B cell (primary cell): ENCODE results near the gene HSH2D. TPM values are rescaled to one million over a fixed set of nuclear protein-coding genes. Genes with fewer than 3 reads are reported as not detected.

Source experiments
- ATAC-seq: fragments of 200-7000 bp; cut with Tn5 transposase; one replicate; pipeline ENCODE4 v1.10.0; 2021; ENCODE audit warnings: low read depth, mild to moderate bottlenecking, moderate number of reproducible peaks, moderate library complexity
- CTCF ChIA-PET: fragments of 350-600 bp; sonication (Branson Sonifier 250); formaldehyde crosslinking; loops from one replicate; lab custom pipeline; 2021; ENCODE audit warnings: antibody characterized with exemption, inconsistent platforms; lab: Charles Lee
- POLR2A ChIA-PET: fragments of 350-600 bp; sonication (Branson Sonifier 250); formaldehyde crosslinking; loops from one replicate; lab custom pipeline; 2021; ENCODE audit warnings: antibody characterized with exemption; lab: Charles Lee
- DNase-seq: peaks from one replicate; pipeline ENCODE4 v3.0.0; 2013
- H2AFZ ChIP-seq: 2 replicates; pipeline ENCODE4 v1.6.1; 2012; ENCODE audit warnings: mild to moderate bottlenecking, low read depth, low read length; ENCODE audit not compliant: insufficient read depth, poor library complexity, severe bottlenecking
- H3K27ac ChIP-seq, 2 donors: 1 replicate in 1 of 2; 2 replicates in 1 of 2; pipeline ENCODE4 v1.5.1; 2012 to 2013; ENCODE audit warnings: low read length in 2 of 2, mild to moderate bottlenecking in 2 of 2, moderate library complexity in 1 of 2
- H3K27me3 ChIP-seq, 4 experiments: fragments of 200-600 bp in 1 of 4; sonication (generic) in 1 of 4; replicated peaks in 1 of 4; 1 replicate in 2 of 4; 2 replicates in 2 of 4; pipeline versions ENCODE4 v1.6.1 to v1.7.0; 2013 to 2016; ENCODE audit warnings: low read length in 3 of 4, mild to moderate bottlenecking in 2 of 4, mixed read lengths in 1 of 4, moderate library complexity in 1 of 4; ENCODE audit not compliant: insufficient read depth in 4 of 4, control insufficient read depth in 3 of 4; ENCODE audit errors: control extremely low read depth in 1 of 4
- H3K36me3 ChIP-seq, 2 experiments: replicated peaks in 1 of 2; 1 replicate in 1 of 2; 2 replicates in 1 of 2; pipeline versions ENCODE4 v1.6.1 to v1.7.1; 2013; ENCODE audit warnings: low read length in 1 of 2; ENCODE audit not compliant: insufficient read depth in 2 of 2, control insufficient read depth in 1 of 2; ENCODE audit errors: control extremely low read depth in 1 of 2, extremely low read depth in 1 of 2
- H3K4me1 ChIP-seq, 2 donors: fragments of 200-600 bp in 1 of 2; sonication (generic) in 1 of 2; 1 replicate in 1 of 2; 2 replicates in 1 of 2; pipeline versions ENCODE4 v1.5.1 to v1.6.1; 2013 to 2017; ENCODE audit warnings: low read length in 2 of 2; ENCODE audit not compliant: control insufficient read depth in 2 of 2, insufficient read depth in 2 of 2
- H3K4me2 ChIP-seq: replicated peaks from 2 replicates; pipeline ENCODE3; 2012; ENCODE audit warnings: mild to moderate bottlenecking, low read depth, low read length; ENCODE audit not compliant: poor library complexity, severe bottlenecking
- H3K4me3 ChIP-seq, 5 experiments: fragments of 200-600 bp in 1 of 5; sonication (generic) in 1 of 5; 1 replicate in 3 of 5; 2 replicates in 2 of 5; pipeline versions ENCODE4 v1.5.1 to v1.7.0; 2011 to 2016; ENCODE audit warnings: low read length in 4 of 5, mild to moderate bottlenecking in 4 of 5, low read depth in 2 of 5, control low read depth in 1 of 5, moderate library complexity in 1 of 5; ENCODE audit not compliant: insufficient read depth in 1 of 5; ENCODE audit errors: control extremely low read depth in 1 of 5, extremely low read depth in 1 of 5
- H3K79me2 ChIP-seq: fragments of 200-600 bp; sonication (generic); one replicate; pipeline ENCODE4 v1.6.0; 2016; ENCODE audit warnings: low read length; ENCODE audit not compliant: control insufficient read depth, insufficient read depth
- H3K9ac ChIP-seq: fragments of 200-600 bp; sonication (generic); 2 replicates; pipeline ENCODE4 v1.6.1; 2017; ENCODE audit warnings: mild to moderate bottlenecking, low read length, moderate library complexity
- H3K9me3 ChIP-seq, 3 donors: one replicate each; pipeline versions ENCODE4 v1.6.1 to v1.7.1; 2013; ENCODE audit warnings: low read length in 2 of 3; ENCODE audit not compliant: control insufficient read depth in 2 of 3, insufficient read depth in 1 of 3; ENCODE audit errors: control extremely low read depth in 1 of 3
- H4K20me1 ChIP-seq: 2 replicates; pipeline ENCODE4 v1.6.0; 2012; ENCODE audit warnings: mild to moderate bottlenecking, low read length; ENCODE audit not compliant: insufficient read depth, control insufficient read depth, poor library complexity, severe bottlenecking
- H3K27ac Mint-ChIP-seq: one replicate; pipeline ENCODE4 v1.8.0; 2021; ENCODE audit warnings: mixed read lengths
- H3K27me3 Mint-ChIP-seq: one replicate; pipeline ENCODE4 v1.8.0; 2021; ENCODE audit warnings: mixed read lengths
- H3K4me1 Mint-ChIP-seq: one replicate; pipeline ENCODE4 v1.8.0; 2021; ENCODE audit warnings: mixed read lengths
- H3K4me3 Mint-ChIP-seq: one replicate; pipeline ENCODE4 v1.8.0; 2021; ENCODE audit warnings: mixed read lengths
- H3K9me3 Mint-ChIP-seq: one replicate; pipeline ENCODE4 v1.8.0; 2022; ENCODE audit warnings: mixed read lengths; ENCODE audit not compliant: insufficient read depth
- CTCF ChIP-seq: fragments of 200-600 bp; IDR thresholded peaks from one replicate; pipeline ENCODE4 v1.8.0; 2022; ENCODE audit warnings: antibody characterized with exemption, mild to moderate bottlenecking
- EZH2 ChIP-seq: IDR thresholded peaks from 2 replicates; pipeline ENCODE4 v1.6.1; 2012; ENCODE audit warnings: borderline replicate concordance, low read depth, mild to moderate bottlenecking, moderate library complexity, low read length; ENCODE audit not compliant: insufficient read depth, poor library complexity, severe bottlenecking
- WGBS: methylation state at CpG from one replicate; pipeline ENCODE4 v1.1.5; 2013; ENCODE audit warnings: missing lambda C conversion rate; ENCODE audit not compliant: insufficient coverage; 5-methylcytosine and 5-hydroxymethylcytosine counted together
- intact Hi-C: fragments of 100-400 bp; cut with micrococcal nuclease; formaldehyde crosslinking; loops from one replicate; pipeline ENCODE4 v1.10.0; 2022
- polyA plus RNA-seq: library from polyadenylated mRNA; depleted of rRNA; stranded (reverse); fragments of >200 nt; gene quantifications from 2 replicates; pipeline ENCODE4 v1.2.3, GENCODE V29; 2012
- total RNA-seq, 2 donors: library from RNA; stranded (reverse); fragments of 120-200 nt in 1 of 2; gene quantifications; 1 replicate in 1 of 2; 2 replicates in 1 of 2; pipeline versions ENCODE4 v1.2.3 to v1.2.4, GENCODE V29; 2013 to 2022

HSH2D gene
- total and polyA plus RNA-seq, 2 donors (not counting 1 experiment from before 2014, with no cell fraction given), result 259 to 299 TPM

- no peaks in the 10 kb centered on the region for H3K27me3 Mint-ChIP-seq
- ATAC-seq, result no peak
- TF ChIP-seq EZH2 (no peak), CTCF (no peak)
Measured at GRCh38 chr19:16160943-16161560, 17.6 kb downstream of the HSH2D start.

GRCh38 chr19:16161840-16162239 is 18.4 kb downstream of the HSH2D start:
- peaks cover 4% of the 10 kb centered on the region for H4K20me1 ChIP-seq
- H3K9me3 ChIP-seq, result no peaks in the 10 kb centered on the region
- H3K4me1 ChIP-seq, result no peaks in the 10 kb centered on the region
- Mint-ChIP-seq H3K27ac (no peak overlapping the region), H3K9me3 (no peaks in the 10 kb centered on the region), H3K27me3 (no peaks in the 10 kb centered on the region), H3K4me1 (peaks cover 6% of the 10 kb centered on the region), H3K4me3 (no peak overlapping the region)
- peaks cover 0 to 13% of the 10 kb centered on the region in 2 experiments for H3K36me3 ChIP-seq
- intact Hi-C loops, result no loop called here
- no peak overlapping the region for H3K4me3 ChIP-seq
- no peak overlapping the region for H2AFZ ChIP-seq
- no peak for ATAC-seq
- no peak overlapping the region for H3K27ac ChIP-seq
- no peak overlapping the region for H3K4me2 ChIP-seq
- no CpG with 5 or more reads among the region's 3 CpGs for WGBS
- H3K79me2 ChIP-seq, result no peaks in the 10 kb centered on the region
- ChIA-PET CTCF (interaction anchor here (0.9 to 1.1 kb wide), 4 partner anchors 12 to 51 kb away, joined by 3 to 4 read pairs (median 4); no protein-coding TSS in a partner anchor), POLR2A (interaction anchor here (0.6 to 1.3 kb wide), 3 partner anchors 10 to 18 kb away, joined by 3 to 7 read pairs (median 3); partner anchors contain the start of gene HSH2D)
- no peaks in the 10 kb centered on the region for H3K27me3 ChIP-seq
- no peak for DNase-seq
- no peak overlapping the region for H3K9ac ChIP-seq
- TF ChIP-seq EZH2, result no peak
- no peak for TF ChIP-seq CTCF

More at GRCh38 chr19:16160943-16161560, 17.6 kb downstream of the HSH2D start:
- Histone ChIP-seq H3K79me2 (no peaks in the 10 kb centered on the region), H3K4me3 (no peak overlapping the region), H2AFZ (no peak overlapping the region), H3K4me2 (no peak overlapping the region), H3K4me1 (peaks cover 0 to under 1% of the 10 kb centered on the region in 2 donors), H3K27me3 (no peaks in the 10 kb centered on the region), H3K27ac (no peak overlapping the region), H3K9ac (no peak overlapping the region), H3K36me3 (peaks cover 0 to 19% of the 10 kb centered on the region in 2 experiments), H4K20me1 (peaks cover 11% of the 10 kb centered on the region), H3K9me3 (no peaks in the 10 kb centered on the region)
- WGBS, result 95% methylated on average over 6 of the region's 14 CpGs
- intact Hi-C loops, result no loop called here
- no peak for DNase-seq
- ChIA-PET POLR2A (interaction anchor here (1.0 to 1.3 kb wide), 2 partner anchors 11 to 17 kb away, joined by 3 to 7 read pairs; partner anchors contain the start of gene HSH2D), CTCF (interaction anchor here (1.0 to 1.1 kb wide), 3 partner anchors 11 to 50 kb away, joined by 3 to 4 read pairs (median 3); no protein-coding TSS in a partner anchor)
- Mint-ChIP-seq H3K27ac (peak overlapping the region; percentile 46), H3K9me3 (no peaks in the 10 kb centered on the region), H3K4me1 (peaks cover 6% of the 10 kb centered on the region), H3K4me3 (no peak overlapping the region)
